AG09319 (cell line): ENCODE measurements around the gene RCAN3.
"Not testable (repeated sequence)": the region's sequence is repeated elsewhere in the genome, so short reads cannot be mapped to it uniquely, and the experiment has no call there.

Source experiments
- DNase-seq: peaks from one replicate; pipeline ENCODE4 v3.0.0-alpha.2; 2010; ENCODE audit warnings: low read depth; ENCODE audit errors: extremely low read depth
- CTCF ChIP-seq: IDR thresholded peaks from 2 replicates; pipeline ENCODE4 v1.5.1; 2011; ENCODE audit warnings: low read depth, mild to moderate bottlenecking, inconsistent platforms, low read length, moderate library complexity

Gene RCAN3

GRCh38 chr1:24514946-24515345 is 12.3 kb downstream of the RCAN3 start:
- no peak for DNase-seq
- TF ChIP-seq CTCF = no peak

GRCh38 chr1:24515671-24516209 is 13.1 kb downstream of the RCAN3 start:
- not testable (repeated sequence) for DNase-seq

GRCh38 chr1:24516506-24516905 is 13.9 kb downstream of the RCAN3 start:
- DNase-seq = no peak
- no peak for TF ChIP-seq CTCF

- no peak for TF ChIP-seq CTCF
Observed at GRCh38 chr1:24517898-24518297, 15.3 kb downstream of the RCAN3 start.

GRCh38 chr1:24520282-24520681 is 17.6 kb downstream of the RCAN3 start:
- DNase-seq = not testable (repeated sequence)

More at GRCh38 chr1:24517898-24518297, 15.3 kb downstream of the RCAN3 start:
- no peak for DNase-seq

GRCh38 chr1:24525606-24526005 is 23.0 kb downstream of the RCAN3 start:
- no peak for DNase-seq
- no peak for TF ChIP-seq CTCF

GRCh38 chr1:24526045-24526444 is 23.4 kb downstream of the RCAN3 start:
- no peak for DNase-seq

GRCh38 chr1:24526940-24527542 is 24.4 kb downstream of the RCAN3 start:
- TF ChIP-seq CTCF = peak; percentile 37
- no peak for DNase-seq

More at GRCh38 chr1:24526045-24526444, 23.4 kb downstream of the RCAN3 start:
- TF ChIP-seq CTCF = no peak
